22Rv1 (cell line): ENCODE measurements around the gene KIRREL3.

ENCODE experiments used
- ZFX ChIP-seq: fragments of 450-650 bp; IDR thresholded peaks from 2 replicates; pipeline ENCODE4 v1.6.1; 2017; ENCODE audit warnings: antibody characterized with exemption, borderline replicate concordance
- TF ChIP-seq, protein P1 (sequence below): fragments of 450-650 bp; IDR thresholded peaks from 2 replicates; pipeline ENCODE4 v1.5.1; 2017; ENCODE audit warnings: mild to moderate bottlenecking

GRCh38 chr11:126547161-126547560, 453.4 kb downstream of the KIRREL3 start:
- TF ChIP-seq, protein P1, sequence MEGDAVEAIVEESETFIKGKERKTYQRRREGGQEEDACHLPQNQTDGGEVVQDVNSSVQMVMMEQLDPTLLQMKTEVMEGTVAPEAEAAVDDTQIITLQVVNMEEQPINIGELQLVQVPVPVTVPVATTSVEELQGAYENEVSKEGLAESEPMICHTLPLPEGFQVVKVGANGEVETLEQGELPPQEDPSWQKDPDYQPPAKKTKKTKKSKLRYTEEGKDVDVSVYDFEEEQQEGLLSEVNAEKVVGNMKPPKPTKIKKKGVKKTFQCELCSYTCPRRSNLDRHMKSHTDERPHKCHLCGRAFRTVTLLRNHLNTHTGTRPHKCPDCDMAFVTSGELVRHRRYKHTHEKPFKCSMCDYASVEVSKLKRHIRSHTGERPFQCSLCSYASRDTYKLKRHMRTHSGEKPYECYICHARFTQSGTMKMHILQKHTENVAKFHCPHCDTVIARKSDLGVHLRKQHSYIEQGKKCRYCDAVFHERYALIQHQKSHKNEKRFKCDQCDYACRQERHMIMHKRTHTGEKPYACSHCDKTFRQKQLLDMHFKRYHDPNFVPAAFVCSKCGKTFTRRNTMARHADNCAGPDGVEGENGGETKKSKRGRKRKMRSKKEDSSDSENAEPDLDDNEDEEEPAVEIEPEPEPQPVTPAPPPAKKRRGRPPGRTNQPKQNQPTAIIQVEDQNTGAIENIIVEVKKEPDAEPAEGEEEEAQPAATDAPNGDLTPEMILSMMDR: no peak
- TF ChIP-seq ZFX: no peak
